Measurements from ENCODE around the gene ARHGEF25. TPM values are rescaled to one million over a fixed set of nuclear protein-coding genes. Genes with fewer than 3 reads are reported as not detected.
"Not testable (repeated sequence)": the region's sequence is repeated elsewhere in the genome, so short reads cannot be mapped to it uniquely, and the experiment has no call there.

Gene ARHGEF25
- total RNA-seq, 1 donor: 23.9 TPM

DNA sequence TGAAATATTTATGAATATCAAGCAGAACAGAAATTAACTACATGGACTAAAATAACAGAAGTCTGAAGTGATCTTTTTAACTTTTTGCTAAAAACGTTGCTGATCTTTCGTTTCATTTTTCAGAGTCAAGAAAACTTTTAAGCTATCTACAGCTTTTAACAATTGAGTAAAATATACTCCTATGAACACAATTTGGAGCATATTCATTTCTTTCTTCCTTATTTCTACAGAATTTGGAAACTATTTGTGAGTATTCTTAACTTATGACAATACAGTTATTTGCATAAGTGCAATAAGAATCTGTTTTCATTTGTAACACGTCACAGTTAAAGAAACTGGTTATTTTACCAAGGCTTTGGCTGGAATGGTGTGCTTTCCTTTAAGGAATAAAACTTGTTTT lies 42.8 kb downstream of the ARHGEF25 start:
- H3K27me3 ChIP-seq (ENCODE audit: insufficient read depth, low read length): no peaks in the 10 kb centered on the region

DNA sequence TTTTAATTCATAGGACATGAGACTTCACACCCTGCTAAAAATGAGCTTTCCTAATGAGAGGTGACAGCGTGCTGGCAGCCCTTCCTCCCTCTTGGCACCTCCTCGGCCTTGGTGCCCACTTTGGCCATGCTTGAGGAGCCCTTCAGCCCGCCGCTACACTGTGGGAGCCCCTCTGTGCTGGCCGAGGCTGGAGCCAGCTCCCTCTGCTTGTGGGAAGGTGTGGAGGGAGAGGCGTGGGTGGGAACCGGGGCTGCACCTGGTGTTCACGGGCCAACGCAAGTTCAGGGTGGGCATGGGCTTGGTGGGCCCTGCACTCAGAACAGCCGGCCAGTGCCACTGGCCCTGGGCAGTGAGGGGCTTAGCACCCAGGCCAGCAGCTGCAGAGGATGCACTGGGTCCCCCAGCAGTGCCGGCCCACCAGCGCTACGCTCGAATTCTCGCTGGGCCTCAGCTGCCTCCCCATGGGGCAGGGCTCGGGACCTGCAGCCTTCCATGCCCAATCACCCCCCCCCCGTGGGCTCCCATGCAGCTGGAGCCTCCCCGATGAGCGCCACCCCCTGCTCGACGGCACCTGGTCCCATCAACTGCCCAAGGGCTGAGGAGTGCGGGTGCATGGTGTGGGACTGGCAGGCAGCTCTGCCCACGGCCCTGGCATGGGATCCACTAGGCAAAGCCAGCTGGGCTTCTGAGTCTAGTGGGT lies 44.5 kb downstream of the ARHGEF25 start:
- H4K20me1 ChIP-seq (ENCODE audit: insufficient read depth, low read length): no peaks in the 10 kb centered on the region
- no peaks in the 10 kb centered on the region for H3K36me3 ChIP-seq (ENCODE audit: insufficient read depth, low read length)
- H3K9me3 ChIP-seq (ENCODE audit: low read depth, low read length): no peaks in the 10 kb centered on the region
- no peaks in the 10 kb centered on the region for H3K4me1 ChIP-seq (ENCODE audit: insufficient read depth, low read length)
- DNase-seq (ENCODE audit: insufficient read length, low spot score, missing footprints): no peak
- H3K27ac ChIP-seq (ENCODE audit: low read depth, low read length): no peak overlapping the region
- H2AFZ ChIP-seq (ENCODE audit: low read length): no peak overlapping the region
- H3K4me2 ChIP-seq (ENCODE audit: insufficient read depth, low read length): no peak overlapping the region
- H3K4me3 ChIP-seq (ENCODE audit: insufficient read depth, low read length): no peak overlapping the region
- no peaks in the 10 kb centered on the region for H3K27me3 ChIP-seq (ENCODE audit: insufficient read depth, low read length)
- no peaks in the 10 kb centered on the region for H3K79me2 ChIP-seq (ENCODE audit: insufficient read depth, low read length)
- TF ChIP-seq, protein P1, sequence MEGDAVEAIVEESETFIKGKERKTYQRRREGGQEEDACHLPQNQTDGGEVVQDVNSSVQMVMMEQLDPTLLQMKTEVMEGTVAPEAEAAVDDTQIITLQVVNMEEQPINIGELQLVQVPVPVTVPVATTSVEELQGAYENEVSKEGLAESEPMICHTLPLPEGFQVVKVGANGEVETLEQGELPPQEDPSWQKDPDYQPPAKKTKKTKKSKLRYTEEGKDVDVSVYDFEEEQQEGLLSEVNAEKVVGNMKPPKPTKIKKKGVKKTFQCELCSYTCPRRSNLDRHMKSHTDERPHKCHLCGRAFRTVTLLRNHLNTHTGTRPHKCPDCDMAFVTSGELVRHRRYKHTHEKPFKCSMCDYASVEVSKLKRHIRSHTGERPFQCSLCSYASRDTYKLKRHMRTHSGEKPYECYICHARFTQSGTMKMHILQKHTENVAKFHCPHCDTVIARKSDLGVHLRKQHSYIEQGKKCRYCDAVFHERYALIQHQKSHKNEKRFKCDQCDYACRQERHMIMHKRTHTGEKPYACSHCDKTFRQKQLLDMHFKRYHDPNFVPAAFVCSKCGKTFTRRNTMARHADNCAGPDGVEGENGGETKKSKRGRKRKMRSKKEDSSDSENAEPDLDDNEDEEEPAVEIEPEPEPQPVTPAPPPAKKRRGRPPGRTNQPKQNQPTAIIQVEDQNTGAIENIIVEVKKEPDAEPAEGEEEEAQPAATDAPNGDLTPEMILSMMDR (IDR thresholded peaks at IDR 0.05; ENCODE audit: extremely low read depth, low read depth, low read length): no peak

More for the DNA sequence above, 42.8 kb downstream of the ARHGEF25 start:
- no peak for DNase-seq (ENCODE audit: insufficient read length, low spot score, missing footprints)
- Histone ChIP-seq H3K4me1 (ENCODE audit: insufficient read depth, low read length) (no peaks in the 10 kb centered on the region), H4K20me1 (ENCODE audit: insufficient read depth, low read length) (no peaks in the 10 kb centered on the region), H3K27ac (ENCODE audit: low read depth, low read length) (no peak overlapping the region), H3K4me3 (ENCODE audit: insufficient read depth, low read length) (no peak overlapping the region), H2AFZ (ENCODE audit: low read length) (no peak overlapping the region), H3K36me3 (ENCODE audit: insufficient read depth, low read length) (no peaks in the 10 kb centered on the region), H3K79me2 (ENCODE audit: insufficient read depth, low read length) (no peaks in the 10 kb centered on the region), H3K4me2 (ENCODE audit: insufficient read depth, low read length) (no peak overlapping the region), H3K9me3 (ENCODE audit: low read depth, low read length) (no peaks in the 10 kb centered on the region)
- TF ChIP-seq, protein P1 (IDR thresholded peaks at IDR 0.05; ENCODE audit: extremely low read depth, low read depth, low read length): no peak

DNA sequence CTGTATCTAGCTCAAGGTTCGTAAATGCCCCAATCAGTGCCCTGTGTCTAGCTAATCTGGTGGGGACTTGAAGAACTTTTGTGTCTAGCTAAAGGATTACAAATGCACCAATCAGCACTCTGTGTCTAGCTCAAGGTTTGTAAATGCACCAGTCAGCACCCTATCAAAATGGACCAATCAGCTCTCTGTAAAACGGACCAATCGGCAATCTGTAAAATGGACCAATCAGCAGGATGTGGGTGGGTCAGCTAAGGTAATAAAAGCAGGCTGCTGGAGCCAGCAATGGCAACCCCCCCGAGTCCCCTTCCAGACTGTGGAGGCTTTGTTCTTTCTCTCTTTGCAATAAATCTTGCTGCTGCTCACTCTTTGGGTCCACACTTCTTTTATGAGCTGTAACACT lies 45.2 kb downstream of the ARHGEF25 start:
- DNase-seq (ENCODE audit: insufficient read length, low spot score, missing footprints); H3K27me3 ChIP-seq (ENCODE audit: insufficient read depth, low read length); H3K79me2 ChIP-seq (ENCODE audit: insufficient read depth, low read length); H3K4me2 ChIP-seq (ENCODE audit: insufficient read depth, low read length); H3K4me1 ChIP-seq (ENCODE audit: insufficient read depth, low read length); H3K4me3 ChIP-seq (ENCODE audit: insufficient read depth, low read length); H4K20me1 ChIP-seq (ENCODE audit: insufficient read depth, low read length); H3K9me3 ChIP-seq (ENCODE audit: low read depth, low read length); H2AFZ ChIP-seq (ENCODE audit: low read length); H3K27ac ChIP-seq (ENCODE audit: low read depth, low read length); H3K36me3 ChIP-seq (ENCODE audit: insufficient read depth, low read length): not testable (repeated sequence)

DNA sequence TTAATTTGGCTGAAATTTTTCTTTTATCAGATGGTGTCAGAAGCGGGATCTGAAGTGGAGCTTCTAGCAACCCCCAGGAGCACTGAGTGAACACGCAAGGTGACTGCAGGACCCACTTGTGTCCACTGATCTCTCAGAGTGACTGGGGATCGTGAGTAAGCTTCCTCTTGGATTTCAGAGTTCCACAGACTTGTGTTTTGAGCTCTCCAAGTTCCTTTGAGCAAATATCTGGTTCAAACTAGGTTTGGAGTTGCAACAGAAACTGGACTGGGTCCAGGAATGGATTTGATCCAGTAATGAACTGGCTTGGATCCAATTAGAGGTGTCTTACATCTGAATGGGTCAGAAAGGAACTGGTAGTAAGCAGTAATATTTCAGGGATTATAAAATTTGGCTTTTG lies 46.5 kb downstream of the ARHGEF25 start:
- Histone ChIP-seq H4K20me1 (ENCODE audit: insufficient read depth, low read length) (no peaks in the 10 kb centered on the region), H3K4me1 (ENCODE audit: insufficient read depth, low read length) (no peaks in the 10 kb centered on the region), H3K4me3 (ENCODE audit: insufficient read depth, low read length) (no peak overlapping the region), H3K4me2 (ENCODE audit: insufficient read depth, low read length) (no peak overlapping the region), H3K36me3 (ENCODE audit: insufficient read depth, low read length) (no peaks in the 10 kb centered on the region), H2AFZ (ENCODE audit: low read length) (no peak overlapping the region), H3K79me2 (ENCODE audit: insufficient read depth, low read length) (no peaks in the 10 kb centered on the region), H3K9me3 (ENCODE audit: low read depth, low read length) (no peaks in the 10 kb centered on the region), H3K27ac (ENCODE audit: low read depth, low read length) (no peak overlapping the region), H3K27me3 (ENCODE audit: insufficient read depth, low read length) (no peaks in the 10 kb centered on the region)
- no peak for DNase-seq (ENCODE audit: insufficient read length, low spot score, missing footprints)
- TF ChIP-seq, protein P1 (IDR thresholded peaks at IDR 0.05; ENCODE audit: extremely low read depth, low read depth, low read length): no peak

Measured in osteoblast (primary cell).